ENCODE measurements around the gene TAS2R8.

The TAS2R8 gene

GRCh38 chr12:10756194-10756593, 50.9 kb downstream of the TAS2R8 start:
- DNase-seq (ENCODE audit: low read depth): no peak
- TF ChIP-seq, protein P1, sequence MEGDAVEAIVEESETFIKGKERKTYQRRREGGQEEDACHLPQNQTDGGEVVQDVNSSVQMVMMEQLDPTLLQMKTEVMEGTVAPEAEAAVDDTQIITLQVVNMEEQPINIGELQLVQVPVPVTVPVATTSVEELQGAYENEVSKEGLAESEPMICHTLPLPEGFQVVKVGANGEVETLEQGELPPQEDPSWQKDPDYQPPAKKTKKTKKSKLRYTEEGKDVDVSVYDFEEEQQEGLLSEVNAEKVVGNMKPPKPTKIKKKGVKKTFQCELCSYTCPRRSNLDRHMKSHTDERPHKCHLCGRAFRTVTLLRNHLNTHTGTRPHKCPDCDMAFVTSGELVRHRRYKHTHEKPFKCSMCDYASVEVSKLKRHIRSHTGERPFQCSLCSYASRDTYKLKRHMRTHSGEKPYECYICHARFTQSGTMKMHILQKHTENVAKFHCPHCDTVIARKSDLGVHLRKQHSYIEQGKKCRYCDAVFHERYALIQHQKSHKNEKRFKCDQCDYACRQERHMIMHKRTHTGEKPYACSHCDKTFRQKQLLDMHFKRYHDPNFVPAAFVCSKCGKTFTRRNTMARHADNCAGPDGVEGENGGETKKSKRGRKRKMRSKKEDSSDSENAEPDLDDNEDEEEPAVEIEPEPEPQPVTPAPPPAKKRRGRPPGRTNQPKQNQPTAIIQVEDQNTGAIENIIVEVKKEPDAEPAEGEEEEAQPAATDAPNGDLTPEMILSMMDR (IDR thresholded peaks at IDR 0.05; ENCODE audit: control insufficient read depth, extremely low read depth, insufficient read depth): no peak
- no peak overlapping the region for H3K4me3 ChIP-seq (ENCODE audit: low read depth, low read length)

All from LNCaP clone FGC (cell line).